Natural killer cell (primary cell): ENCODE measurements around the gene C1orf198. TPM values are rescaled to one million over a fixed set of nuclear protein-coding genes. Genes with fewer than 3 reads are reported as not detected.
A peak's percentile ranks its signal among the peaks of the same experiment; 100 is the strongest.

Source experiments
- ATAC-seq, 3 donors: fragments of 150-1000 bp in 2 of 3; fragments of 200-7000 bp in 1 of 3; cut with Tn5 transposase; 1 replicate in 1 of 3; 2 replicates in 2 of 3; pipeline ENCODE4 v1.10.0; 2021; ENCODE audit warnings: mild to moderate bottlenecking in 2 of 3, moderate library complexity in 2 of 3
- DNase-seq, 2 donors: peaks; one replicate each; pipeline versions ENCODE4 v3.0.0 to v3.0.0-alpha.2; 2013 to 2021; ENCODE audit warnings: mixed read lengths in 1 of 2
- H3K27ac ChIP-seq: one replicate; pipeline ENCODE4 v1.5.1; 2013; ENCODE audit warnings: mild to moderate bottlenecking, low read length
- H3K27me3 ChIP-seq: one replicate; pipeline ENCODE4 v1.6.1; 2013; ENCODE audit warnings: low read length; ENCODE audit not compliant: control insufficient read depth, insufficient read depth
- H3K36me3 ChIP-seq: one replicate; pipeline ENCODE4 v1.6.1; 2013; ENCODE audit warnings: low read length; ENCODE audit not compliant: control insufficient read depth, insufficient read depth
- H3K4me1 ChIP-seq: one replicate; pipeline ENCODE4 v1.6.1; 2013; ENCODE audit warnings: low read length; ENCODE audit not compliant: control insufficient read depth, insufficient read depth
- H3K4me3 ChIP-seq: one replicate; pipeline ENCODE4 v1.5.1; 2013; ENCODE audit warnings: low read length
- H3K9me3 ChIP-seq: one replicate; pipeline ENCODE4 v1.6.1; 2013; ENCODE audit warnings: low read length; ENCODE audit not compliant: control insufficient read depth, insufficient read depth
- H3K27ac Mint-ChIP-seq, 2 donors: one replicate each; pipeline ENCODE4 v1.8.0; 2022; ENCODE audit warnings: mild to moderate bottlenecking in 2 of 2, mixed read lengths in 2 of 2, moderate library complexity in 1 of 2
- H3K27me3 Mint-ChIP-seq, 2 donors: one replicate each; pipeline ENCODE4 v1.8.0; 2022; ENCODE audit warnings: low read depth in 2 of 2, mixed read lengths in 2 of 2
- H3K36me3 Mint-ChIP-seq: one replicate; pipeline ENCODE4 v1.8.0; 2022; ENCODE audit warnings: mixed read lengths
- H3K4me1 Mint-ChIP-seq, 2 donors: one replicate each; pipeline ENCODE4 v1.8.0; 2022; ENCODE audit warnings: mixed read lengths in 2 of 2
- H3K4me3 Mint-ChIP-seq: one replicate; pipeline ENCODE4 v1.8.0; 2022; ENCODE audit warnings: mild to moderate bottlenecking, moderate library complexity, mixed read lengths
- H3K9me3 Mint-ChIP-seq, 2 donors: one replicate each; pipeline ENCODE4 v1.8.0; 2022; ENCODE audit warnings: mixed read lengths in 2 of 2
- WGBS: methylation state at CpG from one replicate; pipeline ENCODE4 v1.1.7; 2013; ENCODE audit warnings: missing lambda C conversion rate; ENCODE audit not compliant: insufficient coverage; 5-methylcytosine and 5-hydroxymethylcytosine counted together
- intact Hi-C: fragments of 100-400 bp; cut with micrococcal nuclease; formaldehyde crosslinking; loops from one replicate; pipeline ENCODE4 v1.14.2; 2022
- total RNA-seq, 4 donors: library from RNA; stranded (reverse); fragments of 120-200 nt in 1 of 4; gene quantifications; one replicate each; pipeline versions ENCODE4 v1.2.3 to v1.2.4, GENCODE V29; 2013 to 2022
- TF ChIP-seq, protein P1 (sequence below): fragments of 200-600 bp; IDR thresholded peaks from one replicate; pipeline ENCODE4 v1.8.0; 2022; ENCODE audit warnings: antibody characterized with exemption

C1orf198 gene
- total RNA-seq, 3 donors from 2014 or later (not counting 1 experiment from before 2014, with no cell fraction given), result 2.4 to 3.2 (median 3.1) TPM

DNA sequence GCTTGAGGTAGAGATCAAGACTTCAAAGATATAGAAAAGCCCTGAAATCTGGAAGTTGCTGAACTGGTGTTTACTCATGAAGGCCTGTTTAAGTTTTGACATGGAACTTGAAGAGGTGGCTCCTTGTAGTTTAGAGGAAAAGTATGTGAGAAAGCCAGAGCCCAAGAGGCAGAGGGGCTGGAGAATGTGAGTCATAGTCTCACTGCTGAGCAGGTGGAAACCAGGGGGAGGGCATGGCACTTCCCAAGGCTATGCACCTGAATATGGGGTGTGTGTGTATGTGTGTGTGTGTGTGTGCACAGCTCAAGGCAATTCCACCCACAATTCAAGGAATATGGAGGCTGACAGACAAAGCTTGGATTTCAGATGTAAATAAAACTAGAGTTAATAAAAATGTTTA is 46.8 kb upstream of the C1orf198 start:
- Mint-ChIP-seq H3K27ac (peak overlapping the region; percentile 24 to 50), H3K9me3 (no peaks in the 10 kb centered on the region), H3K27me3 (no peaks in the 10 kb centered on the region), H3K36me3 (peaks cover 39% of the 10 kb centered on the region), H3K4me3 (no peak overlapping the region), H3K4me1 (peaks cover 4 to 5% of the 10 kb centered on the region in 2 donors)
- intact Hi-C loops, result no loop called here
- ATAC-seq (no peak), DNase-seq (no peak)
- H3K27ac ChIP-seq, result no peak overlapping the region
- peaks cover 84% of the 10 kb centered on the region for H3K36me3 ChIP-seq
- no peaks in the 10 kb centered on the region for H3K27me3 ChIP-seq
- TF ChIP-seq, protein P1, sequence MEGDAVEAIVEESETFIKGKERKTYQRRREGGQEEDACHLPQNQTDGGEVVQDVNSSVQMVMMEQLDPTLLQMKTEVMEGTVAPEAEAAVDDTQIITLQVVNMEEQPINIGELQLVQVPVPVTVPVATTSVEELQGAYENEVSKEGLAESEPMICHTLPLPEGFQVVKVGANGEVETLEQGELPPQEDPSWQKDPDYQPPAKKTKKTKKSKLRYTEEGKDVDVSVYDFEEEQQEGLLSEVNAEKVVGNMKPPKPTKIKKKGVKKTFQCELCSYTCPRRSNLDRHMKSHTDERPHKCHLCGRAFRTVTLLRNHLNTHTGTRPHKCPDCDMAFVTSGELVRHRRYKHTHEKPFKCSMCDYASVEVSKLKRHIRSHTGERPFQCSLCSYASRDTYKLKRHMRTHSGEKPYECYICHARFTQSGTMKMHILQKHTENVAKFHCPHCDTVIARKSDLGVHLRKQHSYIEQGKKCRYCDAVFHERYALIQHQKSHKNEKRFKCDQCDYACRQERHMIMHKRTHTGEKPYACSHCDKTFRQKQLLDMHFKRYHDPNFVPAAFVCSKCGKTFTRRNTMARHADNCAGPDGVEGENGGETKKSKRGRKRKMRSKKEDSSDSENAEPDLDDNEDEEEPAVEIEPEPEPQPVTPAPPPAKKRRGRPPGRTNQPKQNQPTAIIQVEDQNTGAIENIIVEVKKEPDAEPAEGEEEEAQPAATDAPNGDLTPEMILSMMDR, result no peak
- no peak overlapping the region for H3K4me3 ChIP-seq
- no peaks in the 10 kb centered on the region for H3K4me1 ChIP-seq
- no peaks in the 10 kb centered on the region for H3K9me3 ChIP-seq

DNA sequence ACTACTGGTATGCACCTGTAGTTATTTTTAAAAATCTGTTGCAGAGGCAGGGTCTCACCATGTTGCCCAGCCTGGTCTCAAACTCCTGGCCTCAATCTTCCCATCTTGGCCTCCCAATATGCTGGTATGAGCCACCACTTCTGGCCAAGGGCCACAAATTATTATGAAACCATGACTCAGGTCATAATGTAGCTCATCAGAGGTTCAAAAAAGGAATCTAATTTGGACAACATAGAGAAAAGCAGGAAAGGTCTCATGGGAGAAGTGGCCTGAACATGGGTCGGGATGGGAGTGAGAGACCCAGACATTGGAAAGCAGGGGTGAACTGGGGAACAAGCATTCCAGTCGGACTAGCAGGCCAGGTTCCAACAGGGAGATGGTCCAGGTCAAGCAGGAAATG is 45.2 kb upstream of the C1orf198 start:
- Mint-ChIP-seq H3K9me3 (no peaks in the 10 kb centered on the region), H3K4me3 (no peak overlapping the region), H3K4me1 (peaks cover 4 to 5% of the 10 kb centered on the region in 2 donors), H3K27me3 (no peaks in the 10 kb centered on the region), H3K27ac (no peak overlapping the region), H3K36me3 (peaks cover 35% of the 10 kb centered on the region)
- Histone ChIP-seq H3K9me3 (no peaks in the 10 kb centered on the region), H3K4me1 (no peaks in the 10 kb centered on the region), H3K36me3 (peaks cover 81% of the 10 kb centered on the region), H3K27me3 (no peaks in the 10 kb centered on the region), H3K27ac (no peak overlapping the region), H3K4me3 (no peak overlapping the region)
- WGBS, result 100% methylated on average over 2 of the region's 2 CpGs
- DNase-seq (no peak), ATAC-seq (no peak)
- intact Hi-C loops, result no loop called here
- TF ChIP-seq, protein P1, result no peak

DNA sequence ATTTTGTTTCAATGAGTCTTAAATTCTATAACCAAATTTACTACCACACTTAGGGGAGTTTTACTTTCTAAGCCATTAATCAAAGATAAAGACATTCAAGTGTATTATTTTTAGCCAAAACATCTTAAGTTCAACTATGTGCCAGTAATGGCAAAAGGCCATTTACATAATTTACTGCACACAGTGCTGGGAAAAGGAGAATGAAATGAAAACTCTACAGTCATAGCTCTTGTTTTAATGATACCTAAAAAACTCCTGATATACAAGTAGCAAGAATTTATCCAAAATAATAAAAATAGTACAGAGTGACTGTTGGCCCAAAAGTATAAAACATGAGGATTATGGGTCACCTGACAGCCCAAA is 42.4 kb upstream of the C1orf198 start:
- Mint-ChIP-seq H3K4me1 (peaks cover 0 to 4% of the 10 kb centered on the region in 2 donors), H3K27ac (peak overlapping the region; percentile 45 to 49), H3K27me3 (no peaks in the 10 kb centered on the region), H3K36me3 (peaks cover 38% of the 10 kb centered on the region), H3K9me3 (no peaks in the 10 kb centered on the region), H3K4me3 (no peak overlapping the region)
- DNase-seq (no peak), ATAC-seq (no peak)
- intact Hi-C loops, result no loop called here
- Histone ChIP-seq H3K36me3 (peaks cover 81% of the 10 kb centered on the region), H3K27ac (no peak overlapping the region), H3K4me3 (no peak overlapping the region), H3K27me3 (no peaks in the 10 kb centered on the region), H3K4me1 (no peaks in the 10 kb centered on the region), H3K9me3 (no peaks in the 10 kb centered on the region)
- TF ChIP-seq, protein P1, result no peak

GRCh38 chr1:230909974-230910754 is 41.8 kb upstream of the C1orf198 start:
- H3K4me1 ChIP-seq, result no peaks in the 10 kb centered on the region
- no peak overlapping the region for H3K27ac ChIP-seq
- no peaks in the 10 kb centered on the region for H3K27me3 ChIP-seq
- ATAC-seq, result peak in 1 of 3 donors; percentile 30
- WGBS, result 98% methylated on average over 13 of the region's 13 CpGs
- H3K36me3 ChIP-seq, result peaks cover 82% of the 10 kb centered on the region
- peaks cover 44% of the 10 kb centered on the region for H3K36me3 Mint-ChIP-seq
- intact Hi-C loops, result no loop called here
- TF ChIP-seq, protein P1, result no peak
- peaks cover 0 to 4% of the 10 kb centered on the region in 2 donors for H3K4me1 Mint-ChIP-seq
- no peaks in the 10 kb centered on the region for H3K27me3 Mint-ChIP-seq
- no peak overlapping the region for H3K4me3 Mint-ChIP-seq
- H3K4me3 ChIP-seq, result no peak overlapping the region
- no peak for DNase-seq
- H3K9me3 Mint-ChIP-seq, result no peaks in the 10 kb centered on the region
- peak overlapping the region; percentile 41 to 50 for H3K27ac Mint-ChIP-seq
- no peaks in the 10 kb centered on the region for H3K9me3 ChIP-seq
